GM18502 (cell line): ENCODE results near the gene SLC36A4.
"Not testable (repeated sequence)": the region's sequence is repeated elsewhere in the genome, so short reads cannot be mapped to it uniquely, and the experiment has no call there.

Source experiments
- ATAC-seq: cut with Tn5 transposase; IDR thresholded peaks from one replicate; pipeline ENCODE4 v1.9.1; 2021; ENCODE audit warnings: mild to moderate bottlenecking; ENCODE audit not compliant: unreplicated experiment, poor library complexity

SLC36A4 gene

GRCh38 chr11:93197380-93198214, at the start of gene SLC36A4:
Gene SLC36A4, minus strand, starts transcription at chr11:93197991. Its CDS starts 159 bp downstream, at chr11:93197832.
- peak; percentile 90 for ATAC-seq

- ATAC-seq: not testable (repeated sequence)
These were observed 49.0 kb upstream of the SLC36A4 start for GRCh38 chr11:93246790-93247189.

GRCh38 chr11:93244018-93244417, 46.2 kb upstream of the SLC36A4 start:
- no peak for ATAC-seq

GRCh38 chr11:93239966-93240365, 42.2 kb upstream of the SLC36A4 start:
- ATAC-seq: no peak

GRCh38 chr11:93238956-93239355, 41.2 kb upstream of the SLC36A4 start:
- ATAC-seq: no peak

- peak; percentile 73 for ATAC-seq
These were observed 39.2 kb upstream of the SLC36A4 start for GRCh38 chr11:93236741-93237675.

- peak; percentile 98 for ATAC-seq
These were observed 36.9 kb upstream of the SLC36A4 start for GRCh38 chr11:93234602-93235207.

- ATAC-seq: no peak
These were observed 32.1 kb upstream of the SLC36A4 start for GRCh38 chr11:93229876-93230275.

- ATAC-seq: no peak
These were observed 27.9 kb upstream of the SLC36A4 start for GRCh38 chr11:93225662-93226061.

GRCh38 chr11:93221539-93221938, 23.7 kb upstream of the SLC36A4 start:
- ATAC-seq: no peak

GRCh38 chr11:93220078-93220477, 22.3 kb upstream of the SLC36A4 start:
- no peak for ATAC-seq

- ATAC-seq: peak; percentile 82
These were observed 21.6 kb upstream of the SLC36A4 start for GRCh38 chr11:93219440-93219839.

- ATAC-seq: no peak
These were observed 18.8 kb upstream of the SLC36A4 start for GRCh38 chr11:93216511-93217101.

GRCh38 chr11:93213622-93214021, 15.8 kb upstream of the SLC36A4 start:
- no peak for ATAC-seq

- ATAC-seq: no peak
These were observed 14.3 kb upstream of the SLC36A4 start for GRCh38 chr11:93212094-93212493.

- ATAC-seq: no peak
These were observed 11.7 kb upstream of the SLC36A4 start for GRCh38 chr11:93209466-93209865.

GRCh38 chr11:93208663-93209270, 11.0 kb upstream of the SLC36A4 start:
- no peak for ATAC-seq

- ATAC-seq: no peak
These were observed 1.8 kb upstream of the SLC36A4 start for GRCh38 chr11:93199616-93200015.

GRCh38 chr11:93198215-93198845, 539 bp upstream of the SLC36A4 start:
- no peak for ATAC-seq
